ENCODE measurements around the gene CORO2B. TPM values are rescaled to one million over a fixed set of nuclear protein-coding genes. Genes with fewer than 3 reads are reported as not detected.

Gene CORO2B
- total and polyA plus RNA-seq, 9 donors = 7.5 to 61.0 (median 18.0) TPM

DNA sequence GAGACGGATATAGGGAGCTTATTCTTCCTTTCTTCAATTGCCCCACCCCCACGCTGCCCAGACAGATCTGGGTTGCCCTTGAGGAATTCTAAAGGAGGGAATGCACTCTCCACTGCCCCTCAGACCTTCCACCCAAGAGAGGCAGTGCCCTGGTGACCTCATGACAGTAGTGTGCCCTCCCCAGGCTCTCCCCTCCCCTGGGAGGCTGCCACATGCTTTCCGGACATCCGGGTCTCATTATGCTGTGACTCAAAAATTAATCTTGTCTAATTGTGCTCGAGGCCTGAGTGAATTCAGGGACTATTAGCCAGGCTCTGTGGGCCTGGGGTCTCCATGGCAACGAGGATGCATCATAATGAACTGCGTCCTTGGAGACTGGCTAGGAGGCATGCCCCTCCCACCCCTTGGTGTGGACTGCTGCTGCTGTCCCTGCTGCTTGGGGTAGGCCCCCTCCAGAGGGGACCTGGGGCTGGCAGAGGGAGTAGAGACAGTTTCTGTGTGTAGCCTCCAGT is 20.8 kb downstream of the CORO2B start:
- Histone ChIP-seq H3K4me1 (ENCODE audit: insufficient read depth) (peaks cover 43% of the 10 kb centered on the region), H3K36me3 (no peaks in the 10 kb centered on the region), H3K4me3 (no peak overlapping the region), H3K9me3 (no peaks in the 10 kb centered on the region), H3K27ac (peak overlapping the region in 1 of 2 donors; percentile 7), H3K27me3 (no peaks in the 10 kb centered on the region)
- intact Hi-C loops (cut with DNase I) = no loop called here
- DNase-seq = peak; percentile 53 to 80 (median 67)
- no peak for TF ChIP-seq POLR2A (IDR thresholded peaks at IDR 0.05)
- WGBS, 3 donors = 32 to 43% (median 34%) methylated on average over 7 of the region's 7 CpGs

DNA sequence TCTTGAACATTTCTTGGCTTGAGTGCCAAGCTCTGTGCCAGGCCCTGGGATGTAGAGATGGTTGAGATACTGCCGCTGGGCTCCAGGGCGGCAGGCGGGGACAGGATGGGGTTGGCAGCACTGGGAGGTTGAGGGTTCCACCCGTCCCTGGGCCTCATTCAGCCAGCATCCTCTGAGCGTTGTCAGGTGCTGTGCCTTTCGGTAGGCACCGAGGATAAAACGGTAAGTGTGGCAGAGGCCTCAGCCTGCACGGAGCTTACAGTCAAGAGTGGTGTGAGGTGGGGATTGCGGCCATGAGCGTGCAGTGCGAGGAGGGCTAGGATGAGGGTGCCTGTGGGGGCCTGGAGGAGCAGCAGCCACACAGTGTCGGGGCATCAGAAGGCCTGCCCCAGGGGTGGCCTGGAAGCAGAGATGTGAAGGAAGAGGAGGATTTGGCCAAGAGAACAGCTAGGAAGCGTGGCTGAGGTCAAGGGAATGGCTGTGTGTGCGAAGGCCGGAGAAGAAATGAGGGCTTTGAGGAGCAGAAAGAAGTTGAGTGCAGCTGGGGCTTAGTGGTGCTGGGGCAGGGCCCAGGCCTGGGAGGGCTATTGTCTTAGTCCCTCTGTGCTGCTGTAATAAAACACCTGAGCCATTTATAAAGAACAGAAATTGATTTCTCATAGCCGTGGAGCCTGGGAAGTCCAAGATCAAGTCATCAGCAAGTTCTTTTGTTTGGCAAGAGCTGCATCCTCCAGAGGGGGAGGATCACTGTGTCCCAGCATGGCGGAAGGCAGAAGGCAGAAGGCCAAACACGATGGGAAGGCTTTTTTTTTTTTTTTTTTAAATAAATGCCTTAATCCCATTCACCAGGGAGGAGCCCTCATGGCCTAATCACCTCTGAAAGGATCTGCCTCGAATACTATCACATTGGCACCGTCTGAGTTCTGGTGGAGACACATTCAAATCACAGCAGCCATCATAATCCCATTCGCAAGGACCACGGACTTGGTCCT is 22.7 kb downstream of the CORO2B start:
- H3K27me3 ChIP-seq = no peaks in the 10 kb centered on the region
- H3K9me3 ChIP-seq = no peaks in the 10 kb centered on the region
- intact Hi-C loops (cut with DNase I) = no loop called here
- no peaks in the 10 kb centered on the region for H3K36me3 ChIP-seq
- peak overlapping the region; percentile 23 to 45 for H3K27ac ChIP-seq
- no peak for TF ChIP-seq EP300 (IDR thresholded peaks at IDR 0.05)
- TF ChIP-seq, protein P1, sequence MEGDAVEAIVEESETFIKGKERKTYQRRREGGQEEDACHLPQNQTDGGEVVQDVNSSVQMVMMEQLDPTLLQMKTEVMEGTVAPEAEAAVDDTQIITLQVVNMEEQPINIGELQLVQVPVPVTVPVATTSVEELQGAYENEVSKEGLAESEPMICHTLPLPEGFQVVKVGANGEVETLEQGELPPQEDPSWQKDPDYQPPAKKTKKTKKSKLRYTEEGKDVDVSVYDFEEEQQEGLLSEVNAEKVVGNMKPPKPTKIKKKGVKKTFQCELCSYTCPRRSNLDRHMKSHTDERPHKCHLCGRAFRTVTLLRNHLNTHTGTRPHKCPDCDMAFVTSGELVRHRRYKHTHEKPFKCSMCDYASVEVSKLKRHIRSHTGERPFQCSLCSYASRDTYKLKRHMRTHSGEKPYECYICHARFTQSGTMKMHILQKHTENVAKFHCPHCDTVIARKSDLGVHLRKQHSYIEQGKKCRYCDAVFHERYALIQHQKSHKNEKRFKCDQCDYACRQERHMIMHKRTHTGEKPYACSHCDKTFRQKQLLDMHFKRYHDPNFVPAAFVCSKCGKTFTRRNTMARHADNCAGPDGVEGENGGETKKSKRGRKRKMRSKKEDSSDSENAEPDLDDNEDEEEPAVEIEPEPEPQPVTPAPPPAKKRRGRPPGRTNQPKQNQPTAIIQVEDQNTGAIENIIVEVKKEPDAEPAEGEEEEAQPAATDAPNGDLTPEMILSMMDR (IDR thresholded peaks at IDR 0.05) = no peak
- TF ChIP-seq POLR2A (IDR thresholded peaks at IDR 0.05) = no peak
- H3K4me1 ChIP-seq (ENCODE audit: insufficient read depth) = peaks cover 38% of the 10 kb centered on the region
- 59 to 75% (median 73%) methylated on average over 23 of the region's 23 CpGs for WGBS, 3 donors
- DNase-seq = peak in 2 of 5 donors; percentile 54 to 55
- no peak overlapping the region for H3K4me3 ChIP-seq

DNA sequence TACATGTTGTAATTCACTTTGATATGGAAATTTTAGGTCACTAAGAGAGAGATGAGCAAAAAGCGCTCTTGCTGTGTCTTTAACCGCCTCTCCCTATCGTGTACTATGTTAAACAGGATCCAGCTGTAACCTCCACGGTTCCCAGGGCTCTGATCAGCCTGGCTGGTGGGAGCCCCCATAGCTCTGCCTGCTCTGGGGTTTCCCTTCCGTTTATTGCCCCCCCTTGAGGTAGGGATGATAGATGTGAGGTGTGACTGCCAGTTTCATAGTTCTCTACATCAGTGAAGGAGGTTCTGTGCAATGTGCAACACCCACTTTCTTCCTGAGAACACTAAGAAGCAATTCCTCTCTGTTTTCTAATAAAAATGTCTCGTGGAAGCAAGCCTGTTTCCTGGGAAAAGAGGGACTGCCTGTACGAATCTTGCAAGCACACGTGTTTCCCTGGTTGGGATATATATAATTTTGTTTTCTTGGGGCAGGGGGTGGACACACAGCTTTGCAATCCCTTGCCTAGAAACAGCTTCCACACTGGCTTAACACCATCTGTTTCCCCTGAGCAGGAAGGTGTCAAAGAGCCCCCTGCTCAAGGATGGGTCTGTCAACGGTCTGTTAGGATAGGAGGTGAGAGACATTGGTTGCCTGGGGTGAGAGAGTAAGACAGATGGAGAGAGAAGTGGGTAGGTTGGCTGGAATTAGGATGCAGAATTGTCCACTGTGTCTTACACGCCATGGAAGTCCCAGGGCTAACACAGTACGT is 23.8 kb downstream of the CORO2B start:
- no peak for DNase-seq
- Histone ChIP-seq H3K27me3 (no peaks in the 10 kb centered on the region), H3K27ac (no peak overlapping the region), H3K4me1 (ENCODE audit: insufficient read depth) (peaks cover 35% of the 10 kb centered on the region), H3K4me3 (no peak overlapping the region), H3K9me3 (no peaks in the 10 kb centered on the region), H3K36me3 (no peaks in the 10 kb centered on the region)
- 61 to 72% (median 69%) methylated on average over 11 of the region's 11 CpGs for WGBS, 3 donors
- no peak for TF ChIP-seq EP300 (IDR thresholded peaks at IDR 0.05)
- no peak for TF ChIP-seq POLR2A (IDR thresholded peaks at IDR 0.05)
- TF ChIP-seq, protein P1 (IDR thresholded peaks at IDR 0.05) = no peak
- intact Hi-C loops (cut with DNase I) = no loop called here

DNA sequence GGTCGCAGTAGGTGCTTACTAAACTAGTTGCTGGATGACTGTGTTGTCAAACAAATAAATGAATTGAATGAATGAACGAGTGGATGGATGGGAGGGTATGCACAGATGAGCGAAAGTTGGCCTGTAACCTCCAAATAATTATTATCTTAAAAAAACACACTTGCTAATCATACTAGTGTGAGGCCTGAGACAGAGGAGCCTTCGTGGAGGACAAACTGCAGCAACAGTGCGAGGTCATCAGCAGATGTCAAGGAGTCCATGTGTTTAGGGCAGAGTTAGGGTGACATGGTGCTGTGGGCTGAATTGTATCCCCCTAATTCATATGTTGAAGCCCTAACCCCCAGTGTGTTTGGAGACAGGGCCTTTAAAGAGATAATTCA is 24.4 kb downstream of the CORO2B start:
- Histone ChIP-seq H3K4me3 (no peak overlapping the region), H3K27ac (no peak overlapping the region), H3K36me3 (no peaks in the 10 kb centered on the region), H3K9me3 (no peaks in the 10 kb centered on the region), H3K4me1 (ENCODE audit: insufficient read depth) (peaks cover 33% of the 10 kb centered on the region), H3K27me3 (no peaks in the 10 kb centered on the region)
- intact Hi-C loops (cut with DNase I) = no loop called here
- TF ChIP-seq EP300 (IDR thresholded peaks at IDR 0.05) (no peak), POLR2A (IDR thresholded peaks at IDR 0.05) (no peak)
- TF ChIP-seq, protein P1 (IDR thresholded peaks at IDR 0.05) = no peak
- no peak for DNase-seq
- WGBS, 3 donors = 75 to 92% (median 88%) methylated on average over 5 of the region's 5 CpGs

Data from ovary (tissue), 9 donors.